LoVo (cell line): ENCODE data around the gene GRB2.
"Not testable (repeated sequence)": the region's sequence is repeated elsewhere in the genome, so short reads cannot be mapped to it uniquely, and the experiment has no call there.

Experiments
- DNase-seq: peaks from one replicate; pipeline ENCODE4 v3.0.0-alpha.2; 2016; ENCODE audit warnings: low spot score

Gene GRB2

GRCh38 chr17:75318615-75319222 lies 86.8 kb downstream of the GRB2 start:
- no peak for DNase-seq

GRCh38 chr17:75318211-75318610 lies 87.3 kb downstream of the GRB2 start:
- no peak for DNase-seq

DNA sequence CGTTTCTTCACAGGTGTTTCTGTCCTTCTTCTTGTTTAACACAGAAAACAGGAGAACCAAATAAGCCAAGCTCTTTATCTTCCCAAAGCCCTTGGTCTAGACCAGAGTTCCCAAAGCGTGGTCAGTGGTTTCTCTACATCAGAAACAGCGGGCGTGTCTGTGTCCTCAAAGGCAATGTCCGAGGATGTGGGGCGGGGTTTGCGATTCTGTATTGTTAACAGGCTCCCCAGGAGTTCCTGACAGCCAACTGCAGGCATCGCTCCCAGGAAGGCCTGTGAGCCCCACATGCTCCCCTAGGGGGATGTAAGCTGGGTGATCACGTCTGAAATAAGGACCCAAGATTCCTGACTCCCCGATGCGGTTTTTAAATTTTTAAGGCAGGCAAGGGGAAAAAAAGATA lies 87.8 kb downstream of the GRB2 start:
- DNase-seq: no peak

DNA sequence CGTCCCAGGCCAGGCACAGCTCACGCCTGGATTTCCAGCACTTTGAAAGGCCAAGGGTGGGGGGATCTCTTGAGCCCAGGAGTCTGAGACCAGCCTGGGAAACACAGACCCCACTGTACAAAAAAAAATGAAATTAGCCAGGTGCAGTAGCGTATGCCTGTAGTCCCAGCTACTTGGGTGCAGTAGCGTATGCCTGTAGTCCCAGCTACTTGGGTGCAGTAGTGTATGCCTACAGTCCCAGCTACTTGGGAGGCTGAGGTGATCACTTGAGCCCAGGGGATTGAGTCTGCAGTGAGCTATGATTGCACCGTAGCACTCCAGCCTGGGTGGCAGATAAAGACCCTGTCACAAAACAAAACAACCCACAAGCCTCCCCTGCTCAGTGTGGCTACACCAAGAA lies 89.2 kb downstream of the GRB2 start:
- DNase-seq: no peak

- DNase-seq: no peak
These were observed 89.8 kb downstream of the GRB2 start for GRCh38 chr17:75315541-75316243.

DNA sequence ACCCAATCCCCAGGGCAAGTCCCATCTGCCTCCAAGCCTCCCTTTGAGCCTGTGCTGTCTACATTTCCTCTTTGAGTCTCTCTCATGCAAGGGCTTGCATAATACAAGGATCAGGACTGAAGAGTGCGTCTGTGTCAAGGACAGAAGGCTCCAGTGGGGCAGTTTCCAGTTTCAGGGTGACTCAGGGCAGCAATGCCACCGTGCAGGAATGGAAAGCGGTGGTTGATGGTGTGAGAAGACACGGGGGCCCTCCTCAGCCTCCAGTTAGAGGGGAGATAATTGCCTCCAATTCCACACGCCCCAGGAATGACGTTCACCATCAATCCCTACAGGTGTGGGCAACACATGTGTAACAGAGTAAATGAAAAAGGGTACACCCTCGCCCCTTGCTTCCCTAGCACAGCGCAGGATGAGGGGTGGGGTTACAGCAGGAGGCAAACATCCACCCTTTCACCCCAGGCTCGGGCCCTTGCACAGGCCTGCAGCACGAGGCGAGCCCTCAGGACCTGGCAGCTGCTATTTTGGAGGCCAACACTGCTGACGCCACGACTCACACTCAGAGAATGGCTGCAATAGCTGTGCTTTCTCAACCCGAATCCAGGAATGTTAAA lies 91.4 kb downstream of the GRB2 start:
- no peak for DNase-seq

DNA sequence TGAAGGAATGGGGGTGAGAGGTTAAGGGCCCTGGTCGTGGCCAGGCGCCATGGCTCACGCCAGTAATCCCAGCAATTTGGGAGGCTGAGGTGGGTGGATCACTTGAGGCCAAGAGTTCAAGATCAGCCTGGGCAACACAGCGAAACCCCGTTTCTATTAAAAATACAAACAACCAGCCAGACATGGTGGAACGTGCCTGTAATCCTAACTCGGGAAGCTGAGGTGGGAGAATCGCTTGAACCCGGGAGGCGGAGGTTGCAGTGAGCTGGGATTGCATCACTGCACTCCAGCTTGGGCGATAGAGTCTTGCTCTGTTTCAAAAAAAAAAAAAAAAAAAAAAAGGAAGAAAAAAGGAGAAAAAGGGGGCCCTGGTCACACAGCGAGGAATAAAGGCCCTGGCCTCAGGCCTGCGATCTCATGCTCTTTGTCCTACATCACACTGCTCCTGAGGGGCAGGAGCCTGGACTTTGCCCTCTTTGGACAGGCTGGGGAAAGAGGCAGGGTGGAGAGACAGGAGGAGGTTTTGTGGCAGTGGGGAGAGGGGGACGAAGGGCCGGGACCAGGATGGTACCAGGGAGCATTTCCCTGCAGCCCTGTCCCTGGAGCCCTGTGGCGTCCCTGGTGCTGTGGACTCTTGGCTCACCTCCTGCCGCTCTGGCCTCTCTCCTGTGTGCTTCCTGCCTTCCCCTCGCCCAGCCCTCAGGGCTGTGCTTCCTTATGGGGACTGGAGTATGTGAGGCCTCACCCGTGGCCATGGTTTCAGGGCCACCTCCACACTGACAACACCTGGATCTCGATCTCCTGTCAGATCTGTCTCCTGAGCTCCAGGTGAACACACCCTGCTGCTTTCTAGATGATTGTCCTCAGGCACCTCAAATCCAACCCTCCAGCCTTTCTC lies 96.5 kb downstream of the GRB2 start:
- peak; percentile 58 for DNase-seq

DNA sequence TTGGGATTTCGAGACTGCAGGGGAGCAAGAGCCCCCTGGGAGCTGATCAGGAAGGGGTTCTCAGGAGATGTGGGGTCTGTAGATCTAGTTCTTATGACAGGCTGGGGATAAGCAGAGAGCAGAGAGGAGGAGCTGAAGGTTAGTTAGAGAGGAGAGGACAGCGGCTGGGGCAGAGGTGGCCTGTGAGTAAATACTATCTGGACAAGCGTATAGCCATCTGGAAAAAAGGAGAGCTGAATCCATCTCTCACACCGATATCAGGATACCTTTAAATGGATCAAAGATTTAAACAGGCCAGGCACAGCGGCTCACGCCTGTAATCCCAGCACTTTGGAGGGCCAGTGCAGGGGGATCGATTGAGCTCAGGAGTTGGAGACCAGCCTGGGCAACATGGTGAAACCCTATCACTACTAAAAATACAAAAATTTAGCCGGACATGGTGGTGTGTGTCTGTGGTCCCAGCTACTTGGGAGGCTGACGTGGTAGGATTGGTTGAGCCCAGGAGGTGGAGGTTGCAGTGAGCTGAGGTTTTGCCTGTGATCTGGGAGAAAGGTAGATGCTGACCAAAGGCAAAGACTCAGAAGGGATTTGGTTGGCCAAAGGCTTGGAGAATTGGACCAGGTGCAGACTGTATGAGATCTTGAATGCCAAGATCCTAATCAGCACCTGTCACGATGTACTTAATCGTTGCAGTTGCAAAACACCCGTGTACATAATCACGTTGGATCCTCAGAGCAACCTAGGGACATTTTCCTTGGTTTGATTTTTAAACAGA lies 97.3 kb downstream of the GRB2 start:
- no peak for DNase-seq

DNA sequence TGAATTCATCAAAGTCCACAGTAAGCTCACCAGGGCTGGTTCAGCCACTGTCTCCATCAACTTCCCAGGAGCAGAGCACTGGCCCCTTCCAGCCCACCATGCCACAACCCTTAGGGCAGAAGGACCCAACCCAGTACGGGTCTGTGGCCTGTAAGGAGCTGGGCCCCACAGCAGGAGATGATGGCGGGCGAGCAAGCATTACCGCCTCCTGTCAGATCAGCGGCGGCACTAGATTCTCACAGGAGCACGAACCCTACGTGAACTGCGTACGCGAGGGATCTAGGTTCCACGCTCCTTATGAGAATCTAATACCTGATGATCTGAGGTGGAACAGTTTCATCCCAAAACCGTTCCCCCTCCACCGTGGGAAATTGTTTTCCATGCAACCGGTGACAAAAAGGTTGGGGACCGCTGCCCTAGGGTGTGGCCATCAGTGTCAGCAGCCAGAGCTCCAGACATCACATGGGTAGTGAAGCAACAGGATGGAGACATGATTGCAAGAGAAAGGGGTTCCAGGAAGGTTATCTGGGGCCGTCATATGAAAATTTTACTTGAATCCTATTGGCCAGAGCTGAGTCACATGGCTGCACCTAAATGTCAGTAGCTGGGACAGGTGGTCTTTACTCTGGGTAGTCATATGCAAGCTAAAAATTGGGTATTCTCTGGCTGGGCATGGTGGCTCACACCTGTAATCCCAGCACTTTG lies 103.8 kb downstream of the GRB2 start:
- DNase-seq: no peak

GRCh38 chr17:75301049-75301448 lies 104.4 kb downstream of the GRB2 start:
- no peak for DNase-seq

DNA sequence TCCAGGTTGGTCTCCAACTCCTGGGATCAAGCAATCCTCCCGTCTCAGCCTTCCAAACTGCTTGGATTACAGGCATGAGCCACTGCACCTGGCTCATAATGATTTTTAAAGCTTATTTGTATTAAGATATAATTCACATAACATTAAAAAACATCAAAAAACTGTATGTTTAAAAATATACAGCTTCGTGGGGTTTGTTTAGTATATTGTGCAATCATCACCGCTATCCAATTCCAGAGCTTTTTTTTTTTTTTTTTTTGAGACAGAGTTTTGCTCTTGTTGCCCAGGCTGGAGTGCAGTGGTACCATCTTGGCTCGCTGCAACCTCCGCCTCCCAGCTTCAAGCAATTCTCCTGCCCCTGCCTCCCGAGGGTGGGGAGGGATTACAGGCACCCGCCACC lies 105.2 kb downstream of the GRB2 start:
- DNase-seq: no peak

GRCh38 chr17:75295201-75296158 lies 110.0 kb downstream of the GRB2 start:
- no peak for DNase-seq

- DNase-seq: not testable (repeated sequence)
These were observed 112.5 kb downstream of the GRB2 start for GRCh38 chr17:75292810-75293448.

DNA sequence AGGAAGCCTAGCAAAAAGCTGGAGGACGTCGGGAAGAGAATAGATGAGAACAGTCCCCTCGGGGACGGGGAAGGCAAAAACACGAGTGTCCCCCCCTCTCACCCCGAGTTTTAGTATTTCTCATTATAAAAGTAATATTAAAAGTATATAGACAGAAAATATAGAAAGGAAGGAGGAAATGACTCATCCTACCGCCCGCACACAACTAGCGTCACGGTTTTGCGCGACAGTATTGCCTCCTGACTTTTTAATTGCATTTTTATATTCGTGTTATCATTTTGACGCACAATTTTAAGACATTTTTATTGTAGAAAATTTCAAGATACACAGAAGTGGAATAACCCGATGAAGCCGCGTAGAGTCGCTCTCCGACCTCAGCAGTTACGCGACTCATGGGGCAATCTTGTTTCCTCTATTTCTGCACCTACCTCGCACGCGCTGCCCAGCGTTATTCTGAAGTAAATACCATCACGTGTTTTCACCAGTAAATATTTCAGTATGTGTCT lies 115.6 kb downstream of the GRB2 start:
- no peak for DNase-seq

DNA sequence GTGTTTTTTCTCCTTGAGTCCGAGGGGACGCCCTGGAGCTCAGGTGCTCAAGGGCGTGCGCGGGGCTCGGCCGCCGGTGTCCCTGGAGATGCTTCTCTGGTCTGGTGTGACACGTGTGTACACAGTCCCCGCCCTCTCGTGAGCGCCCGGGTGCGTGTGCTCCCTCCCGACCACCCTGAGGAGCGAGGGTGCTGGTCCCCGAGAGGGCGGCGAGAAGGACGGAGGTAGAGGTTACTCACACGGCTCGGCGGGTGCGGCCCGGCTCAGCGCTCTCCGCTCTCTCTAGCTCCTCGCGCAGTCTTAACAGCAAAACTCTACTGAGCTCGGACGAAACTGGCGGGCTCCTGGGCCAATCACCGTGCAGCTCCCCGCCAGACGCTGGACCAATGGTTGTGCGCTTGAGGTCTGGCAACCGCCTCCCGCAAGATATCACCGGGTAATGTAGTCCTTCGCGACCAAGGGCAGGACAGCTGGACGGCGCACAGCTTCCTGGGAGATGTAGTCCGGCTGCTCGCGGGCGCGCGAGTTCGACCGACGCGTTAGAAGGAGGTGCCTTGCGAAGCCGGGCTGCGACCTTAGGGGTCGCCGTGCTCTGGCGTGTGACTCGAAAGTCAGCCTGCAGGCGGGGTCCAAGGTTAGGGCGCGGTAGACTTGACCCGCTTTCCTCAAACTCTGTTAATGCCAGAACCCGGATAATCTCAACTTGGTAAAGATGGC lies 116.2 kb downstream of the GRB2 start, which contains the start of gene SLC25A19:
TSS of gene SLC25A19 (minus strand) at position 319 of the 717 bp plus-strand sequence. CDS start 2,669 bp downstream, outside the sequence.
- DNase-seq: peak; percentile 99

DNA sequence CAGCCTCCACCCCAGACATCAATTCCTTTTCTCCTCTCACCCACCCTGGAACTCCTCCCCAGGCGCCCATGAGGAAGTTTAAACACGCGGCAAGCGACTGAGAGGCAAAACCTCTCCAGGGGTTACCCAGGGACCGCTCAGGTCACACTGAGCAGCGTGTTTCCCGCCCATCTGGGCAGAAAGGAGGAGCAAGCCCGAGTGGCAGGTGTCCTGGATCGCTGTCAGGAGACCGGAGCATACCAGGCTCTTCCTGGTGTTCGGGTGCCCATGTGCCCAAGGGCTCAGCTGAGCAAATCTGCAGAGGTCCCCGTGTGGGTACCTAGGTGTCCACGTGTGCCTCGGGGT lies 116.7 kb downstream of the GRB2 start:
- peak; percentile 52 for DNase-seq

GRCh38 chr17:75288359-75288758 lies 117.1 kb downstream of the GRB2 start:
- no peak for DNase-seq

DNA sequence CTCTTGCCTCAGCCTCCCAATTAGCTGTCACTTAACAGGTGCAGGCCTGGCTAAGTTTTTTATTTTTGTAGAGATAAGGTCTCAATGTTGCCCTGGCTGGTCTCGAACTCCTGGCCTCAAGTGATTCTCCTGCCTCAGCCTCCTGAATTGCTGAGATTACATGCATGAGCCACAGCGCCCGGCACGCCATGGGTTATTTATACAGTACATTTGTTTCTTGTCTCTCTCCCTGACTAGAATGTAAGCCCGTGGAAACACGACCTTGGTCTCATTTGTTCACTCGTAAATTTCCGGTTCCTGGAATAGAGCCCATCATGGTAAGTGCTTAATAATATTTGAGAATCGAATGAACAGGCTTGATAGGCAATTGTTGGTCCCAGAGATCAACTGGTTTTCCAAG lies 118.3 kb downstream of the GRB2 start:
- no peak for DNase-seq
